Neural progenitor cell (in vitro differentiated cells): ENCODE measurements around the gene SHROOM4.

Experiments
- CTCF ChIP-seq: fragments of 200-600 bp; sonication (generic); IDR thresholded peaks from 2 replicates; pipeline ENCODE4 v1.5.1; 2017; ENCODE audit warnings: antibody characterized with exemption, mild to moderate bottlenecking
- EZH2phosphoT487 ChIP-seq: fragments of 200-600 bp; sonication (generic); IDR thresholded peaks from 2 replicates; pipeline ENCODE4 v1.6.1; 2017; ENCODE audit warnings: antibody characterized with exemption

DNA sequence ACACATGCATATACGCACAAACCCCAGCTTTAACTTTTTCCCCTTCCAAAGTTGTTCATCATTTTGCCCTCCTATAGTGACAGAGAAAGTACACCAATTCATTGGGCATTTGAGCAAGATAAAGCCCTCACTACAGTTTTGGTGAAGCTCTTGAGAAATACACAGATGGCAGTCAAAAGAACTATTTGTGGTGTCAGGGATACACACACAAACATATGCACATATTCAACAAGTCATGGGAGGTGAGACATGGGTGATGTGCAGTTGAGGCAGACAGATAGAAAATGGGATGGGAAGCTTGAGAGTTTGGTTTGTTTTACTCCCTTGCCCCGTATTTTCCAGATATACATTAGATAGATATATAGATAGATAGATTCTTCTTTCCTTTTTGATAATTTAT lies 11.8 kb upstream of the SHROOM4 start:
- TF ChIP-seq CTCF = no peak
- TF ChIP-seq EZH2phosphoT487 = no peak
